PC-9 (cell line): Measurements from ENCODE around the gene NUDT3. TPM values are rescaled to one million over a fixed set of nuclear protein-coding genes. Genes with fewer than 3 reads are reported as not detected.

ENCODE experiments used
- BruUV-seq: library from RNA; stranded (reverse); fragments of 400-500 nt; replicated peaks from 2 replicates; lab custom pipeline; 2021; lab: Mats Ljungman, UMichigan
- CTCF ChIA-PET: fragments of 300-600 bp; sonication (Branson Sonifier 250); formaldehyde crosslinking; loops from one replicate; lab custom pipeline; 2022; ENCODE audit warnings: antibody characterized with exemption; lab: Charles Lee
- POLR2A ChIA-PET: fragments of 300-600 bp; sonication (Branson Sonifier 250); formaldehyde crosslinking; loops from one replicate; lab custom pipeline; 2022; ENCODE audit warnings: antibody characterized with exemption; ENCODE audit not compliant: unreplicated experiment; lab: Charles Lee
- DNase-seq, 2 experiments: peaks; one replicate each; pipeline versions ENCODE4 v3.0.0 to v3.0.0-alpha.2; 2015 to 2022; ENCODE audit warnings: mixed read lengths in 1 of 2
- H2AFZ ChIP-seq: fragments of 200-600 bp; sonication (generic); 2 replicates; pipeline ENCODE4 v1.8.1; 2017; ENCODE audit warnings: antibody characterized with exemption
- H3F3A ChIP-seq: fragments of 200-600 bp; sonication (generic); 2 replicates; pipeline ENCODE4 v1.8.1; 2017; ENCODE audit warnings: antibody characterized with exemption, mild to moderate bottlenecking, low read depth; ENCODE audit not compliant: insufficient read depth
- H3K27ac ChIP-seq: fragments of 200-600 bp; sonication (generic); 2 replicates; pipeline ENCODE4 v1.6.1; 2016; ENCODE audit warnings: mixed run types
- H3K27me3 ChIP-seq: fragments of 200-600 bp; sonication (generic); 2 replicates; pipeline ENCODE4 v1.6.1; 2016; ENCODE audit warnings: low read depth, mixed run types; ENCODE audit not compliant: insufficient read depth
- H3K36me3 ChIP-seq: fragments of 200-600 bp; sonication (generic); 2 replicates; pipeline ENCODE4 v1.6.1; 2016; ENCODE audit warnings: low read depth, mixed run types
- H3K4me1 ChIP-seq: fragments of 200-600 bp; sonication (generic); replicated peaks from 2 replicates; pipeline ENCODE4 v1.6.1; 2016; ENCODE audit warnings: mixed run types; ENCODE audit not compliant: insufficient read depth
- H3K4me2 ChIP-seq: fragments of 200-600 bp; sonication (generic); 2 replicates; pipeline ENCODE4 v1.6.1; 2017; ENCODE audit warnings: mixed run types
- H3K4me3 ChIP-seq: fragments of 200-600 bp; sonication (generic); 2 replicates; pipeline ENCODE4 v1.6.1; 2016; ENCODE audit warnings: mixed run types
- H3K79me2 ChIP-seq: fragments of 200-600 bp; sonication (generic); 2 replicates; pipeline ENCODE4 v1.6.1; 2017; ENCODE audit warnings: low read depth, mixed run types
- H3K9me2 ChIP-seq: fragments of 200-600 bp; sonication (generic); 2 replicates; pipeline ENCODE4 v1.8.1; 2017; ENCODE audit warnings: mild to moderate bottlenecking; ENCODE audit not compliant: insufficient read depth
- H3K9me3 ChIP-seq: fragments of 200-600 bp; sonication (generic); 2 replicates; pipeline ENCODE4 v1.8.1; 2016; ENCODE audit warnings: low read depth; ENCODE audit not compliant: insufficient read depth
- H4K20me1 ChIP-seq: fragments of 200-600 bp; sonication (generic); 2 replicates; pipeline ENCODE4 v1.8.1; 2017; ENCODE audit not compliant: insufficient read depth
- CTCF ChIP-seq: fragments of 200-600 bp; sonication (generic); conservative IDR thresholded peaks from 2 replicates; pipeline ENCODE4 v1.6.1; 2017; ENCODE audit warnings: mixed run types, antibody characterized with exemption, mild to moderate bottlenecking, moderate library complexity
- EZH2 ChIP-seq: fragments of 200-600 bp; sonication (generic); IDR thresholded peaks from 2 replicates; pipeline ENCODE4 v1.8.0; 2017; ENCODE audit warnings: antibody characterized with exemption, low read depth
- intact Hi-C: fragments of 100-400 bp; cut with micrococcal nuclease; formaldehyde crosslinking; loops from one replicate; pipeline ENCODE4 v1.10.0; 2022; ENCODE audit not compliant: unreplicated experiment
- total RNA-seq: library from RNA; stranded (reverse); gene quantifications from 2 replicates; pipeline ENCODE4 v1.2.3, GENCODE V29; 2021

Gene NUDT3
- total RNA-seq, 1 experiment from 2014 or later, result 19.1 TPM

- CTCF ChIA-PET, result interaction anchor here (0.6 kb wide), 1 partner anchor 86 kb away, joined by 10 read pairs; no protein-coding TSS in a partner anchor
- H3K27me3 ChIP-seq, result no peaks in the 10 kb centered on the region
- no TSS peak for BruUV-seq
- H3K9me2 ChIP-seq, result no peaks in the 10 kb centered on the region
- H4K20me1 ChIP-seq, result peaks cover 54% of the 10 kb centered on the region
- intact Hi-C loops, result no loop called here
- H3K36me3 ChIP-seq, result no peaks in the 10 kb centered on the region
- H3F3A ChIP-seq, result no peaks in the 10 kb centered on the region
- no peak overlapping the region for H3K4me2 ChIP-seq
- H3K79me2 ChIP-seq, result peaks cover 95% of the 10 kb centered on the region
- POLR2A ChIA-PET, result interaction anchor here (0.7 kb wide), 1 partner anchor 802 kb away, joined by 3 read pairs; no protein-coding TSS in a partner anchor
- no peak overlapping the region for H3K27ac ChIP-seq
- H2AFZ ChIP-seq, result no peak overlapping the region
- no peaks in the 10 kb centered on the region for H3K4me1 ChIP-seq
- H3K9me3 ChIP-seq, result no peaks in the 10 kb centered on the region
- no peak overlapping the region for H3K4me3 ChIP-seq
- no peak for DNase-seq
- no peak for TF ChIP-seq EZH2
- no peak for TF ChIP-seq CTCF
These were observed 8.7 kb downstream of the NUDT3 start for GRCh38 chr6:34383656-34384320.

- H4K20me1 ChIP-seq, result peaks cover 51% of the 10 kb centered on the region
- no peak overlapping the region for H3K4me2 ChIP-seq
- POLR2A ChIA-PET, result no interaction called here
- no peaks in the 10 kb centered on the region for H3K9me2 ChIP-seq
- CTCF ChIA-PET, result interaction anchor here (0.6 kb wide), 2 partner anchors 86 to 139 kb away, joined by 10 to 14 read pairs; no protein-coding TSS in a partner anchor
- H3K27me3 ChIP-seq, result no peaks in the 10 kb centered on the region
- no peak overlapping the region for H2AFZ ChIP-seq
- no peak for TF ChIP-seq CTCF
- TF ChIP-seq EZH2, result no peak
- intact Hi-C loops, result no loop called here
- H3F3A ChIP-seq, result no peaks in the 10 kb centered on the region
- no TSS peak for BruUV-seq
- no peaks in the 10 kb centered on the region for H3K36me3 ChIP-seq
- H3K9me3 ChIP-seq, result no peaks in the 10 kb centered on the region
- H3K4me1 ChIP-seq, result no peaks in the 10 kb centered on the region
- H3K79me2 ChIP-seq, result peaks cover 95% of the 10 kb centered on the region
- no peak overlapping the region for H3K4me3 ChIP-seq
- no peak overlapping the region for H3K27ac ChIP-seq
- DNase-seq, result no peak
These were observed 9.3 kb downstream of the NUDT3 start for GRCh38 chr6:34383161-34383631.

- H3K9me3 ChIP-seq, result no peaks in the 10 kb centered on the region
- BruUV-seq, result no TSS peak
- POLR2A ChIA-PET, result no interaction called here
- H3K27me3 ChIP-seq, result no peaks in the 10 kb centered on the region
- intact Hi-C loops, result no loop called here
- peaks cover 58% of the 10 kb centered on the region for H4K20me1 ChIP-seq
- no peak overlapping the region for H3K27ac ChIP-seq
- no peaks in the 10 kb centered on the region for H3K36me3 ChIP-seq
- CTCF ChIA-PET, result no interaction called here
- H3K4me3 ChIP-seq, result no peak overlapping the region
- DNase-seq, result no peak
- H3F3A ChIP-seq, result no peaks in the 10 kb centered on the region
- no peaks in the 10 kb centered on the region for H3K9me2 ChIP-seq
- no peaks in the 10 kb centered on the region for H3K4me1 ChIP-seq
- TF ChIP-seq EZH2 (no peak), CTCF (no peak)
- H2AFZ ChIP-seq, result no peak overlapping the region
- H3K4me2 ChIP-seq, result no peak overlapping the region
- peaks cover 95% of the 10 kb centered on the region for H3K79me2 ChIP-seq
These were observed 11.4 kb downstream of the NUDT3 start for GRCh38 chr6:34381081-34381480.
